Renal cortical epithelial cell (primary cell): Measurements from ENCODE around the gene MSH3. TPM values are rescaled to one million over a fixed set of nuclear protein-coding genes. Genes with fewer than 3 reads are reported as not detected.

Experiments used
- DNase-seq: peaks from one replicate; pipeline ENCODE4 v3.0.0-alpha.2; 2011; ENCODE audit warnings: low read depth
- total RNA-seq: library from RNA; depleted of rRNA; stranded (reverse); fragments of >200 nt; gene quantifications from 2 replicates; pipeline ENCODE4 v1.2.3, GENCODE V29; 2014

The MSH3 gene
- 17.0 and 26.0 TPM in 2 replicates for total RNA-seq

GRCh38 chr5:80654391-80655230, at the start of gene MSH3, which contains the start of gene DHFR:
MSH3 (plus strand) TSS chr5:80654652; CDS start chr5:80654728, 76 bp downstream.
DHFR (minus strand) TSS chr5:80654983; CDS start chr5:80654489, 494 bp downstream.
- DNase-seq: peak; percentile 85

GRCh38 chr5:80607343-80607742, 47.1 kb upstream of the MSH3 start:
- no peak for DNase-seq

- no peak for DNase-seq
These were observed 46.6 kb upstream of the MSH3 start for GRCh38 chr5:80607832-80608231.

- no peak for DNase-seq
These were observed 45.7 kb upstream of the MSH3 start for GRCh38 chr5:80608731-80609130.

- DNase-seq: no peak
These were observed 44.8 kb upstream of the MSH3 start for GRCh38 chr5:80609692-80610091.

GRCh38 chr5:80615266-80615914, 39.1 kb upstream of the MSH3 start:
- no peak for DNase-seq

- DNase-seq: no peak
These were observed 36.0 kb upstream of the MSH3 start for GRCh38 chr5:80618438-80618837.

GRCh38 chr5:80619086-80619485, 35.4 kb upstream of the MSH3 start:
- DNase-seq: no peak

GRCh38 chr5:80620211-80620610, 34.2 kb upstream of the MSH3 start:
- DNase-seq: peak; percentile 60

GRCh38 chr5:80622756-80623155, 31.7 kb upstream of the MSH3 start:
- no peak for DNase-seq

GRCh38 chr5:80623999-80624398, 30.5 kb upstream of the MSH3 start:
- DNase-seq: peak; percentile 41

GRCh38 chr5:80625230-80625629, 29.2 kb upstream of the MSH3 start:
- no peak for DNase-seq

GRCh38 chr5:80629281-80629680, 25.2 kb upstream of the MSH3 start:
- DNase-seq: no peak

GRCh38 chr5:80631278-80632259, 22.9 kb upstream of the MSH3 start:
- no peak for DNase-seq

- DNase-seq: no peak
These were observed 21.8 kb upstream of the MSH3 start for GRCh38 chr5:80632700-80633099.

GRCh38 chr5:80634193-80634592, 20.3 kb upstream of the MSH3 start:
- DNase-seq: no peak

- DNase-seq: no peak
These were observed 13.1 kb upstream of the MSH3 start for GRCh38 chr5:80641353-80641752.

GRCh38 chr5:80644900-80645299, 9.6 kb upstream of the MSH3 start:
- no peak for DNase-seq

- DNase-seq: no peak
These were observed 7.5 kb upstream of the MSH3 start for GRCh38 chr5:80646926-80647325.

GRCh38 chr5:80653502-80653901, 950 bp upstream of the MSH3 start:
- DNase-seq: no peak

GRCh38 chr5:80654054-80654390, 430 bp upstream of the MSH3 start:
- DNase-seq: no peak

- DNase-seq: no peak
These were observed 851 bp downstream of the MSH3 start for GRCh38 chr5:80655231-80655774.
